Liver (tissue), 9 donors: ENCODE results near the gene AP1S3. TPM values are rescaled to one million over a fixed set of nuclear protein-coding genes. Genes with fewer than 3 reads are reported as not detected.

Source experiments
- DNase-seq: peaks from one replicate; pipeline ENCODE4 v3.0.0-alpha.2; 2017; ENCODE audit warnings: low spot score
- H3K27ac ChIP-seq, 2 donors: one replicate each; pipeline ENCODE4 v1.7.0; 2013; ENCODE audit warnings: inconsistent platforms in 2 of 2, low read length in 2 of 2, control low read depth in 1 of 2, low read depth in 1 of 2, mild to moderate bottlenecking in 1 of 2
- H3K27me3 ChIP-seq, 4 donors: one replicate each; pipeline versions ENCODE4 v1.6.1 to v1.7.0; 2013; ENCODE audit warnings: low read length in 3 of 4, inconsistent platforms in 1 of 4, mild to moderate bottlenecking in 1 of 4, moderate library complexity in 1 of 4; ENCODE audit not compliant: control insufficient read depth in 4 of 4, insufficient read depth in 4 of 4
- H3K36me3 ChIP-seq, 4 donors: one replicate each; pipeline versions ENCODE4 v1.6.1 to v1.7.0; 2013; ENCODE audit warnings: low read length in 3 of 4, mild to moderate bottlenecking in 3 of 4, low read depth in 1 of 4, moderate library complexity in 1 of 4; ENCODE audit not compliant: control insufficient read depth in 4 of 4, insufficient read depth in 3 of 4
- H3K4me1 ChIP-seq, 4 donors: one replicate each; pipeline versions ENCODE4 v1.6.1 to v1.7.0; 2013; ENCODE audit warnings: low read length in 3 of 4, mild to moderate bottlenecking in 3 of 4, moderate library complexity in 1 of 4; ENCODE audit not compliant: control insufficient read depth in 4 of 4, insufficient read depth in 4 of 4
- H3K4me3 ChIP-seq, 3 donors: one replicate each; pipeline versions ENCODE4 v1.6.1 to v1.7.0; 2013; ENCODE audit warnings: low read length in 3 of 3, control low read depth in 1 of 3, low read depth in 1 of 3, mild to moderate bottlenecking in 1 of 3
- H3K9ac ChIP-seq, 2 donors: one replicate each; pipeline ENCODE4 v1.7.0; 2013; ENCODE audit warnings: low read length in 2 of 2, mild to moderate bottlenecking in 2 of 2, moderate library complexity in 2 of 2, control low read depth in 1 of 2, low read depth in 1 of 2
- H3K9me3 ChIP-seq, 4 donors: one replicate each; pipeline versions ENCODE4 v1.6.1 to v1.7.0; 2013; ENCODE audit warnings: low read length in 3 of 4; ENCODE audit not compliant: control insufficient read depth in 4 of 4
- ATF3 ChIP-seq: IDR thresholded peaks from 2 replicates; pipeline ENCODE4 v1.6.1; 2016; ENCODE audit warnings: antibody characterized with exemption
- CTCF ChIP-seq: fragments of 150-350 bp; IDR thresholded peaks from 2 replicates; pipeline ENCODE4 v1.5.1; 2017; ENCODE audit warnings: improper control_type of control experiment, low read depth, low read length; ENCODE audit not compliant: missing input control
- EGR1 ChIP-seq, 2 donors: IDR thresholded peaks; 2 replicates each; pipeline ENCODE4 v1.6.1; 2016 to 2018; ENCODE audit warnings: antibody characterized with exemption in 2 of 2, low read depth in 2 of 2
- FOXA2 ChIP-seq: IDR thresholded peaks from 2 replicates; pipeline ENCODE4 v1.6.1; 2016; ENCODE audit warnings: antibody characterized with exemption
- GABPA ChIP-seq, 2 donors: IDR thresholded peaks in 1 of 2; conservative IDR thresholded peaks in 1 of 2; 2 replicates each; pipeline ENCODE4 v1.6.1; 2016; ENCODE audit warnings: antibody characterized with exemption in 2 of 2, mild to moderate bottlenecking in 1 of 2, moderate library complexity in 1 of 2
- HNF4A ChIP-seq, 2 donors: conservative IDR thresholded peaks; 2 replicates each; pipeline ENCODE4 v1.6.1; 2016; ENCODE audit warnings: antibody characterized with exemption in 2 of 2, mild to moderate bottlenecking in 2 of 2
- HNF4G ChIP-seq: IDR thresholded peaks from 2 replicates; pipeline ENCODE4 v1.6.1; 2016; ENCODE audit warnings: antibody characterized with exemption
- JUND ChIP-seq, 2 donors: IDR thresholded peaks; 2 replicates each; pipeline ENCODE4 v1.6.1; 2016; ENCODE audit warnings: antibody characterized with exemption in 2 of 2
- RXRA ChIP-seq, 2 donors: IDR thresholded peaks; 2 replicates each; pipeline ENCODE4 v1.6.1; 2017 to 2018; ENCODE audit warnings: antibody characterized with exemption in 2 of 2, mild to moderate bottlenecking in 1 of 2
- SP1 ChIP-seq: IDR thresholded peaks from 2 replicates; pipeline ENCODE4 v1.6.1; 2018; ENCODE audit warnings: antibody characterized with exemption, mild to moderate bottlenecking
- TAF1 ChIP-seq: conservative IDR thresholded peaks from 2 replicates; pipeline ENCODE4 v1.6.1; 2016; ENCODE audit warnings: antibody characterized with exemption, mild to moderate bottlenecking
- YY1 ChIP-seq: IDR thresholded peaks from 2 replicates; pipeline ENCODE4 v1.6.1; 2016; ENCODE audit warnings: antibody characterized with exemption, mild to moderate bottlenecking
- WGBS: extraction: QIAGEN DNeasy Blood & Tissue Kit; methylation state at CpG from one replicate; pipeline ENCODE4 v1.1.7; 2013; 5-methylcytosine and 5-hydroxymethylcytosine counted together
- polyA plus RNA-seq, 2 donors: library from polyadenylated mRNA; stranded (reverse) in 1 of 2; unstranded in 1 of 2; fragments of 200-250 nt in 1 of 2; fragments of >200 nt in 1 of 2; fragmentation: Nextera tagmentation in 1 of 2; extraction: Ambion mirVana in 1 of 2; gene quantifications; one replicate each; pipeline versions ENCODE4 v1.2.1 to v1.2.3, GENCODE V29; 2013 to 2015
- total RNA-seq, 2 donors: library from RNA; depleted of rRNA; stranded (reverse); fragments of >200 nt; gene quantifications; one replicate each; pipeline ENCODE4 v1.2.3, GENCODE V29; 2014
- TF ChIP-seq, protein P1 (sequence below): IDR thresholded peaks from 2 replicates; pipeline ENCODE4 v1.6.1; 2016; ENCODE audit warnings: antibody characterized with exemption, mild to moderate bottlenecking
- TF ChIP-seq, protein P2 (sequence below): IDR thresholded peaks from 2 replicates; pipeline ENCODE4 v1.6.1; 2016; ENCODE audit warnings: antibody characterized with exemption
- donor health status: healthy.
- donor health status: healthy.
- donor health status: healthy.
- donor health status: healthy.
- donor health status: healthy.

The AP1S3 gene
- total and polyA plus RNA-seq, 4 donors, result 1.1 to 3.8 (median 2.4) TPM

- H3K27me3 ChIP-seq, result no peaks in the 10 kb centered on the region
- H3K27ac ChIP-seq, result no peak overlapping the region
- no peaks in the 10 kb centered on the region for H3K4me1 ChIP-seq
- H3K9ac ChIP-seq, result no peak overlapping the region
- DNase-seq, result no peak
- TF ChIP-seq TAF1 (no peak), FOXA2 (no peak), EGR1 (IDR thresholded peaks at IDR 0.05; ENCODE audit: low read depth in 2 of 2) (no peak)
- TF ChIP-seq, protein P1, sequence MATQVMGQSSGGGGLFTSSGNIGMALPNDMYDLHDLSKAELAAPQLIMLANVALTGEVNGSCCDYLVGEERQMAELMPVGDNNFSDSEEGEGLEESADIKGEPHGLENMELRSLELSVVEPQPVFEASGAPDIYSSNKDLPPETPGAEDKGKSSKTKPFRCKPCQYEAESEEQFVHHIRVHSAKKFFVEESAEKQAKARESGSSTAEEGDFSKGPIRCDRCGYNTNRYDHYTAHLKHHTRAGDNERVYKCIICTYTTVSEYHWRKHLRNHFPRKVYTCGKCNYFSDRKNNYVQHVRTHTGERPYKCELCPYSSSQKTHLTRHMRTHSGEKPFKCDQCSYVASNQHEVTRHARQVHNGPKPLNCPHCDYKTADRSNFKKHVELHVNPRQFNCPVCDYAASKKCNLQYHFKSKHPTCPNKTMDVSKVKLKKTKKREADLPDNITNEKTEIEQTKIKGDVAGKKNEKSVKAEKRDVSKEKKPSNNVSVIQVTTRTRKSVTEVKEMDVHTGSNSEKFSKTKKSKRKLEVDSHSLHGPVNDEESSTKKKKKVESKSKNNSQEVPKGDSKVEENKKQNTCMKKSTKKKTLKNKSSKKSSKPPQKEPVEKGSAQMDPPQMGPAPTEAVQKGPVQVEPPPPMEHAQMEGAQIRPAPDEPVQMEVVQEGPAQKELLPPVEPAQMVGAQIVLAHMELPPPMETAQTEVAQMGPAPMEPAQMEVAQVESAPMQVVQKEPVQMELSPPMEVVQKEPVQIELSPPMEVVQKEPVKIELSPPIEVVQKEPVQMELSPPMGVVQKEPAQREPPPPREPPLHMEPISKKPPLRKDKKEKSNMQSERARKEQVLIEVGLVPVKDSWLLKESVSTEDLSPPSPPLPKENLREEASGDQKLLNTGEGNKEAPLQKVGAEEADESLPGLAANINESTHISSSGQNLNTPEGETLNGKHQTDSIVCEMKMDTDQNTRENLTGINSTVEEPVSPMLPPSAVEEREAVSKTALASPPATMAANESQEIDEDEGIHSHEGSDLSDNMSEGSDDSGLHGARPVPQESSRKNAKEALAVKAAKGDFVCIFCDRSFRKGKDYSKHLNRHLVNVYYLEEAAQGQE, result no peak
- TF ChIP-seq, protein P2, sequence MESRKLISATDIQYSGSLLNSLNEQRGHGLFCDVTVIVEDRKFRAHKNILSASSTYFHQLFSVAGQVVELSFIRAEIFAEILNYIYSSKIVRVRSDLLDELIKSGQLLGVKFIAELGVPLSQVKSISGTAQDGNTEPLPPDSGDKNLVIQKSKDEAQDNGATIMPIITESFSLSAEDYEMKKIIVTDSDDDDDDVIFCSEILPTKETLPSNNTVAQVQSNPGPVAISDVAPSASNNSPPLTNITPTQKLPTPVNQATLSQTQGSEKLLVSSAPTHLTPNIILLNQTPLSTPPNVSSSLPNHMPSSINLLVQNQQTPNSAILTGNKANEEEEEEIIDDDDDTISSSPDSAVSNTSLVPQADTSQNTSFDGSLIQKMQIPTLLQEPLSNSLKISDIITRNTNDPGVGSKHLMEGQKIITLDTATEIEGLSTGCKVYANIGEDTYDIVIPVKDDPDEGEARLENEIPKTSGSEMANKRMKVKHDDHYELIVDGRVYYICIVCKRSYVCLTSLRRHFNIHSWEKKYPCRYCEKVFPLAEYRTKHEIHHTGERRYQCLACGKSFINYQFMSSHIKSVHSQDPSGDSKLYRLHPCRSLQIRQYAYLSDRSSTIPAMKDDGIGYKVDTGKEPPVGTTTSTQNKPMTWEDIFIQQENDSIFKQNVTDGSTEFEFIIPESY, result no peak
- H3K4me3 ChIP-seq, result no peak overlapping the region
- 93% methylated on average over 9 of the region's 9 CpGs for WGBS
- no peaks in the 10 kb centered on the region for H3K36me3 ChIP-seq
- no peaks in the 10 kb centered on the region for H3K9me3 ChIP-seq
Measured at GRCh38 chr2:223722226-223722625, 115.2 kb downstream of the AP1S3 start.

GRCh38 chr2:223721746-223722145 is 115.6 kb downstream of the AP1S3 start:
- no peaks in the 10 kb centered on the region for H3K4me1 ChIP-seq
- H3K9ac ChIP-seq, result no peak overlapping the region
- H3K27ac ChIP-seq, result no peak overlapping the region
- H3K36me3 ChIP-seq, result no peaks in the 10 kb centered on the region
- no peak for DNase-seq
- peaks cover 0 to 1% (median under 1%) of the 10 kb centered on the region in 4 donors for H3K9me3 ChIP-seq
- TF ChIP-seq HNF4A (conservative IDR thresholded peaks at IDR 0.05) (no peak), HNF4G (no peak), SP1 (no peak), GABPA (IDR thresholded peaks at IDR 0.05 in 1 of 2, conservative IDR thresholded peaks at IDR 0.05 in 1 of 2) (no peak), EGR1 (IDR thresholded peaks at IDR 0.05; ENCODE audit: low read depth in 2 of 2) (no peak), YY1 (no peak), FOXA2 (no peak), CTCF (no peak), ATF3 (no peak), JUND (IDR thresholded peaks at IDR 0.05) (no peak), RXRA (IDR thresholded peaks at IDR 0.05) (no peak)
- TF ChIP-seq, protein P1, result no peak
- WGBS, result 93% methylated on average over 5 of the region's 5 CpGs
- H3K4me3 ChIP-seq, result no peak overlapping the region
- H3K27me3 ChIP-seq, result no peaks in the 10 kb centered on the region
